ENCODE measurements around the gene BTG3. TPM values are rescaled to one million over a fixed set of nuclear protein-coding genes. Genes with fewer than 3 reads are reported as not detected.

BTG3 gene, protein sequence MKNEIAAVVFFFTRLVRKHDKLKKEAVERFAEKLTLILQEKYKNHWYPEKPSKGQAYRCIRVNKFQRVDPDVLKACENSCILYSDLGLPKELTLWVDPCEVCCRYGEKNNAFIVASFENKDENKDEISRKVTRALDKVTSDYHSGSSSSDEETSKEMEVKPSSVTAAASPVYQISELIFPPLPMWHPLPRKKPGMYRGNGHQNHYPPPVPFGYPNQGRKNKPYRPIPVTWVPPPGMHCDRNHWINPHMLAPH
- 49.3 TPM for total RNA-seq

DNA sequence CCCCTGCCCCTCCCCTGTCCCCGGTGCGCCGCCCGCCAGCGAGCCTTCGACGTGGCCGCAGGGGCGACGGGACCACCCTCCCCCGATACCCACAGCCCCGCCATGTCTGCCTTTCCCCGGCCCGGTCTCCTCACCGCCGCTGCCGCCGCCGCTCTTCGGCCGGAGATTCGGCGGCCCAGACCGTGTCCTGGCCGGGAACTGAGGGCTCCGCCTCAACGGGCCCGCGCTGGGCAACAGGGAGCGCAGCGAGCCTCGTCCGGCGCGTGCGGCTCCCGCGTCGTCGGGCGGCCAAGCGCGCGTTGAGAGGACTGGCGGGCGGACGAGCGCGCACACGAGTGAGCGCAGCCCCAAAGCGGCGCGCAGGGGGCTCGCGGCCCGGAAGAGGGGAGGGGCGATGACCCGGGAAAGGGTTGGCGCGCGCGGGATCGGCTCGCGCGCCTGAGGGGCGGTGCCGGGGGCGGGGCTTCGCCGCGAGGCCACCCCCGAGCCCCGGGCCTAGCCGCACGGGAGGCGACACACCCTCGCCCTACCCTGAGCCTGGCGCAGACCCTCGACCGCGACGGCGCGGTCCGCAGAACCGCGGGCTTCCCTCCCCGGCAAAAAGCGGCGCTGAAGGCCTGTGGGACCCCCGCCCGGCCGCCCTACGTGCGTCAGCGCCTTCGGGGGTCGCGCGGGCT, at the start of gene BTG3:
Gene BTG3 (minus strand): TSS at position 337 of the 677 bp plus-strand sequence. CDS start 3,757 bp downstream, outside the sequence.

Other genes starting within 250 kb of the BTG3 start
- 57.9 TPM for gene CXADR, start 99.9 kb downstream of the BTG3 start, total RNA-seq
- 27.9 TPM for gene C21orf91, start 206.5 kb upstream of the BTG3 start, total RNA-seq

Data from camera-type eye (tissue), 1 donor.